Lower lobe of right lung (tissue), 2 donors: Measurements from ENCODE around the gene SMURF1. TPM values are rescaled to one million over a fixed set of nuclear protein-coding genes. Genes with fewer than 3 reads are reported as not detected.
A peak's percentile ranks its signal among the peaks of the same experiment; 100 is the strongest.

ENCODE experiments used
- ATAC-seq, 2 donors: fragments of 200-7000 bp; cut with Tn5 transposase; one replicate each; pipeline ENCODE4 v1.9.1; 2020 to 2022; ENCODE audit warnings: mild to moderate bottlenecking in 2 of 2, moderate library complexity in 2 of 2
- DNase-seq: peaks from one replicate; pipeline ENCODE4 v3.0.0-alpha.2; 2020
- H3K27ac ChIP-seq: fragments of 200-600 bp; one replicate; pipeline ENCODE4 v1.8.0; 2022
- H3K27me3 ChIP-seq: fragments of 200-600 bp; one replicate; pipeline ENCODE4 v1.8.0; 2022; ENCODE audit warnings: low read depth
- H3K36me3 ChIP-seq: fragments of 200-600 bp; one replicate; pipeline ENCODE4 v1.8.0; 2022; ENCODE audit warnings: mild to moderate bottlenecking
- H3K4me1 ChIP-seq: fragments of 200-600 bp; one replicate; pipeline ENCODE4 v1.8.0; 2022
- H3K4me3 ChIP-seq: fragments of 200-600 bp; one replicate; pipeline ENCODE4 v1.8.0; 2022; ENCODE audit warnings: mild to moderate bottlenecking
- H3K9me3 ChIP-seq: fragments of 200-600 bp; one replicate; pipeline ENCODE4 v1.8.0; 2022
- CTCF ChIP-seq: fragments of 200-600 bp; IDR thresholded peaks from one replicate; pipeline ENCODE4 v1.8.0; 2022; ENCODE audit warnings: antibody characterized with exemption, mild to moderate bottlenecking
- intact Hi-C: fragments of 100-400 bp; cut with DNase I; formaldehyde crosslinking; loops from one replicate; pipeline ENCODE4 v1.11.0; 2022
- total RNA-seq: library from RNA; stranded (reverse); fragmentation: NEBNext Ultra II Directional; extraction: Animal tissue kit (Norgen Biotek cat#: 25700); gene quantifications from one replicate; pipeline ENCODE4 v1.2.1, GENCODE V29; 2021
- donor health status: DM: no; HTN: yes; CAD: no; lungs with severe emphysema.

SMURF1 gene
- total RNA-seq, 1 donor from 2014 or later, result 32.0 TPM

- no peak for TF ChIP-seq CTCF
- intact Hi-C loops, result no loop called here
- H3K4me3 ChIP-seq, result no peak overlapping the region
- H3K36me3 ChIP-seq, result no peaks in the 10 kb centered on the region
- H3K27ac ChIP-seq, result peak overlapping the region; percentile 37
- H3K9me3 ChIP-seq, result no peaks in the 10 kb centered on the region
- peak; percentile 47 to 52 for ATAC-seq
- no peak for DNase-seq
- no peaks in the 10 kb centered on the region for H3K27me3 ChIP-seq
- H3K4me1 ChIP-seq, result peaks cover 44% of the 10 kb centered on the region
Observed at GRCh38 chr7:99111591-99111990, 32.3 kb downstream of the SMURF1 start.

GRCh38 chr7:99109108-99110051 is 34.5 kb downstream of the SMURF1 start:
- DNase-seq (no peak), ATAC-seq (no peak)
- Histone ChIP-seq H3K4me3 (no peak overlapping the region), H3K36me3 (no peaks in the 10 kb centered on the region), H3K4me1 (peaks cover 44% of the 10 kb centered on the region), H3K27ac (peak overlapping the region; percentile 47), H3K9me3 (no peaks in the 10 kb centered on the region), H3K27me3 (no peaks in the 10 kb centered on the region)
- no peak for TF ChIP-seq CTCF
- intact Hi-C loops, result no loop called here

GRCh38 chr7:99108613-99109012 is 35.3 kb downstream of the SMURF1 start:
- H3K27me3 ChIP-seq, result no peaks in the 10 kb centered on the region
- H3K9me3 ChIP-seq, result no peaks in the 10 kb centered on the region
- ATAC-seq, result no peak
- DNase-seq, result no peak
- peaks cover 44% of the 10 kb centered on the region for H3K4me1 ChIP-seq
- peak overlapping the region; percentile 47 for H3K27ac ChIP-seq
- TF ChIP-seq CTCF, result no peak
- no peaks in the 10 kb centered on the region for H3K36me3 ChIP-seq
- no peak overlapping the region for H3K4me3 ChIP-seq
- intact Hi-C loops, result no loop called here

- Histone ChIP-seq H3K27ac (peak overlapping the region; percentile 57), H3K4me1 (peaks cover 37% of the 10 kb centered on the region), H3K27me3 (no peaks in the 10 kb centered on the region), H3K36me3 (no peaks in the 10 kb centered on the region), H3K4me3 (no peak overlapping the region), H3K9me3 (no peaks in the 10 kb centered on the region)
- no peak for TF ChIP-seq CTCF
- ATAC-seq, result peak; percentile 46 to 83
- no peak for DNase-seq
- intact Hi-C loops, result no loop called here
Observed at GRCh38 chr7:99106821-99107241, 37.1 kb downstream of the SMURF1 start.

GRCh38 chr7:99106411-99106810 is 37.5 kb downstream of the SMURF1 start:
- Histone ChIP-seq H3K27me3 (no peaks in the 10 kb centered on the region), H3K27ac (peak overlapping the region; percentile 57), H3K9me3 (no peaks in the 10 kb centered on the region), H3K4me3 (no peak overlapping the region), H3K36me3 (no peaks in the 10 kb centered on the region), H3K4me1 (peaks cover 33% of the 10 kb centered on the region)
- TF ChIP-seq CTCF, result no peak
- no peak for DNase-seq
- ATAC-seq, result peak; percentile 38 to 49
- intact Hi-C loops, result no loop called here
